Caco-2 (cell line): ENCODE measurements around the gene GP5. TPM values are rescaled to one million over a fixed set of nuclear protein-coding genes. Genes with fewer than 3 reads are reported as not detected.

Experiments
- BruUV-seq: library from RNA; stranded (reverse); fragments of 400-500 nt; replicated peaks from 2 replicates; lab custom pipeline; 2021; lab: Mats Ljungman, UMichigan
- CTCF ChIA-PET: fragments of 300-600 bp; sonication (Branson Sonifier 250); formaldehyde crosslinking; loops from one replicate; lab custom pipeline; 2022; ENCODE audit warnings: antibody characterized with exemption; lab: Charles Lee
- POLR2A ChIA-PET: fragments of 300-600 bp; sonication (Branson Sonifier 250); formaldehyde crosslinking; loops from one replicate; lab custom pipeline; 2022; ENCODE audit warnings: antibody characterized with exemption; lab: Charles Lee
- DNase-seq, 2 experiments: peaks; one replicate each; pipeline versions ENCODE4 v3.0.0 to v3.0.0-alpha.2; 2020 to 2022
- H3K27me3 ChIP-seq: replicated peaks from 2 replicates; pipeline ENCODE4 v1.6.0; 2011; ENCODE audit warnings: low read length; ENCODE audit not compliant: control insufficient read depth, insufficient read depth
- H3K36me3 ChIP-seq: 2 replicates; pipeline ENCODE4 v1.5.1; 2011; ENCODE audit warnings: low read length; ENCODE audit not compliant: control insufficient read depth, insufficient read depth
- H3K4me1 ChIP-seq: fragments of 250-450 bp; sonication (Bioruptor Pico); 2 replicates; pipeline ENCODE4 v1.5.1; 2020; ENCODE audit warnings: mild to moderate bottlenecking
- H3K4me3 ChIP-seq: 2 replicates; pipeline ENCODE4 v1.5.1; 2011; ENCODE audit warnings: low read depth, mild to moderate bottlenecking, control low read depth, low read length
- H3K9me3 ChIP-seq: fragments of 250-450 bp; sonication (Bioruptor Pico); 2 replicates; pipeline ENCODE4 v1.5.1; 2020; ENCODE audit warnings: mild to moderate bottlenecking, moderate library complexity
- H3K27ac Mint-ChIP-seq: one replicate; pipeline ENCODE4 v1.8.0; 2022; ENCODE audit warnings: mixed read lengths; ENCODE audit not compliant: unreplicated experiment
- H3K27me3 Mint-ChIP-seq: one replicate; pipeline ENCODE4 v1.8.0; 2022; ENCODE audit warnings: mixed read lengths; ENCODE audit not compliant: insufficient read depth, unreplicated experiment
- H3K36me3 Mint-ChIP-seq: one replicate; pipeline ENCODE4 v1.8.0; 2022; ENCODE audit warnings: mild to moderate bottlenecking, mixed read lengths; ENCODE audit not compliant: insufficient read depth, unreplicated experiment
- H3K4me1 Mint-ChIP-seq: one replicate; pipeline ENCODE4 v1.8.0; 2022; ENCODE audit warnings: low read depth, mixed read lengths; ENCODE audit not compliant: unreplicated experiment
- H3K4me3 Mint-ChIP-seq: one replicate; pipeline ENCODE4 v1.8.0; 2022; ENCODE audit warnings: mild to moderate bottlenecking, moderate library complexity, mixed read lengths; ENCODE audit not compliant: unreplicated experiment
- H3K9me3 Mint-ChIP-seq: one replicate; pipeline ENCODE4 v1.8.0; 2022; ENCODE audit warnings: mixed read lengths; ENCODE audit not compliant: unreplicated experiment
- intact Hi-C: fragments of 100-400 bp; cut with micrococcal nuclease; formaldehyde crosslinking; loops from one replicate; pipeline ENCODE4 v1.10.0; 2022; ENCODE audit not compliant: unreplicated experiment
- total RNA-seq: library from RNA; stranded (reverse); gene quantifications from 2 replicates; pipeline ENCODE4 v1.2.3, GENCODE V29; 2022
- TF ChIP-seq, protein P1 (sequence below), 2 experiments: fragments of 200-600 bp in 1 of 2; IDR thresholded peaks; 1 replicate in 1 of 2; 2 replicates in 1 of 2; pipeline versions ENCODE4 v1.5.1 to v1.8.0; 2011 to 2022; ENCODE audit warnings: antibody characterized with exemption in 1 of 2, control low read depth in 1 of 2, inconsistent platforms in 1 of 2, low read depth in 1 of 2, low read length in 1 of 2, mild to moderate bottlenecking in 1 of 2, moderate library complexity in 1 of 2; ENCODE audit not compliant: insufficient read depth in 1 of 2, severe bottlenecking in 1 of 2, unreplicated experiment in 1 of 2

The GP5 gene
- total RNA-seq, 1 experiment from 2014 or later, result 0.25 TPM

DNA sequence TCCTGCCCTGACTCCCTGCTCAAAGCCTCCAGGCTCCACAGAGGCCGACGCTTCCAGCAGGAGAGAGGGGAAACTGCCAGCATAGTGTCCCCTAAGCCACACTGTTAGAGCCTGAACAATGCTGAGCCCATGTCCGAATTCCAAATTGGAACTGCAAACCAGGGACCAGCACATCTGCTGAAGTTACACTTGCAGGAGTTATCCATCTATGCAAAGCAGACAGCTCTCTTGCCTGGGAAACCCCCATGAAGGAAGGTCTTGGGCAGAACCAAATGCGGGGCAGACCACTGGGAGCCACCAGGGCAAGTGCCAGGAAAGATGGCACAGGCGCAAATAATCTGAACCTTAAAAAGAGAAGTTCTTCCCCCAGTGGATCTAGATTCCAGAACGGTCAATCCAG lies 30.1 kb downstream of the GP5 start:
- CTCF ChIA-PET, result interaction anchor here (1.1 kb wide), 1 partner anchor 38 kb away, joined by 5 read pairs; no protein-coding TSS in a partner anchor
- Histone ChIP-seq H3K27me3 (no peaks in the 10 kb centered on the region), H3K4me1 (peaks cover 8% of the 10 kb centered on the region; the same call in 1 of the 2 replicates), H3K36me3 (no peaks in the 10 kb centered on the region), H3K9me3 (no peaks in the 10 kb centered on the region), H3K4me3 (no peak overlapping the region)
- Mint-ChIP-seq H3K9me3 (no peaks in the 10 kb centered on the region), H3K4me1 (peaks cover 8% of the 10 kb centered on the region), H3K27ac (no peak overlapping the region), H3K36me3 (no peaks in the 10 kb centered on the region), H3K27me3 (no peaks in the 10 kb centered on the region), H3K4me3 (no peak overlapping the region)
- intact Hi-C loops, result loop anchor here (5.0 kb wide), 1 partner anchor 33 kb away; no protein-coding TSS in a partner anchor
- TF ChIP-seq, protein P1, sequence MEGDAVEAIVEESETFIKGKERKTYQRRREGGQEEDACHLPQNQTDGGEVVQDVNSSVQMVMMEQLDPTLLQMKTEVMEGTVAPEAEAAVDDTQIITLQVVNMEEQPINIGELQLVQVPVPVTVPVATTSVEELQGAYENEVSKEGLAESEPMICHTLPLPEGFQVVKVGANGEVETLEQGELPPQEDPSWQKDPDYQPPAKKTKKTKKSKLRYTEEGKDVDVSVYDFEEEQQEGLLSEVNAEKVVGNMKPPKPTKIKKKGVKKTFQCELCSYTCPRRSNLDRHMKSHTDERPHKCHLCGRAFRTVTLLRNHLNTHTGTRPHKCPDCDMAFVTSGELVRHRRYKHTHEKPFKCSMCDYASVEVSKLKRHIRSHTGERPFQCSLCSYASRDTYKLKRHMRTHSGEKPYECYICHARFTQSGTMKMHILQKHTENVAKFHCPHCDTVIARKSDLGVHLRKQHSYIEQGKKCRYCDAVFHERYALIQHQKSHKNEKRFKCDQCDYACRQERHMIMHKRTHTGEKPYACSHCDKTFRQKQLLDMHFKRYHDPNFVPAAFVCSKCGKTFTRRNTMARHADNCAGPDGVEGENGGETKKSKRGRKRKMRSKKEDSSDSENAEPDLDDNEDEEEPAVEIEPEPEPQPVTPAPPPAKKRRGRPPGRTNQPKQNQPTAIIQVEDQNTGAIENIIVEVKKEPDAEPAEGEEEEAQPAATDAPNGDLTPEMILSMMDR (IDR thresholded peaks at IDR 0.05; ENCODE audit: insufficient read depth in 1 of 2, low read depth in 1 of 2, low read length in 1 of 2, severe bottlenecking in 1 of 2, unreplicated experiment in 1 of 2), result no peak
- no TSS peak for BruUV-seq
- POLR2A ChIA-PET, result no interaction called here
- no peak for DNase-seq

DNA sequence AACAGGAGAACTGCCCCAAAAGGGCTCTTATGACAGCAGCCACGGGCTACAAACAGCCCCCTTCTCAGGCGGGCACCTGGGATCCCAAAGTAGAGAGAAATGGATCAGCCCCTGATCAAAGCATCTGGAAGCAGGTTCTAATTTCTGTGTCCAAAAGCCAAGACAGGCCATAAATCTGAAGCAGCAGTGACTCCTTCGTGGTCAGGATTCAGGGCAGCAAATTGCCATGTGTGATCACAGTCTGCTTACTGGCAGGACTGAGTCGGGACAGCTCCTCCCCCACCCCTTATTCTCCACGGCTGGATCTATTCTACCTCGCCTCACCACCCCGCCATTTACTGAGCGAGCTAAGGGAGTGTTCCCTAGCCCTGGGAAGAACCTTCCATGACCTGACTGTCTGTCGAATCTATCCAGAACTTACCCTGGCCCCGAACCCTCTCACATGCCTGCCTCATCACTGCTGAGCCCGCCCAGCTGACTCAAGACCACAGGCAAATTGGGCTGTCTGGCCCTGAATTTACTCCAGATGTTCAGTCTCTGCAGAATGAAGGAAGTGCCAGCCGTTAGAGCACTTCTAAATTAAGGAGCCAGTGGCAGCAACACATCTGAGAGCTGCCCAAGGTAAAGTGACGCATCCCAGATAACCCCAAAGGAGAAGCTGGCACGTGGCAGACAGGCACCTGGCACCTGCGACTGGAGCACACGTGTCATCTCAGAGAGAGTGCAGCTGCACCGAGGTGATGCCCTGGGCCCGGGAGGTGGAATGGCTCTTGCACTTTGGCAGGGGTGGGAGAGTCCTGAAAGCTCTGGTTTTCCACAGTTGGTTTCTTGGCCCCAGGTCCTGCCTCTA lies 30.8 kb downstream of the GP5 start:
- intact Hi-C loops, result loop anchor here (5.0 kb wide), 1 partner anchor 34 kb away; no protein-coding TSS in a partner anchor
- no peak overlapping the region for H3K27ac Mint-ChIP-seq
- no peaks in the 10 kb centered on the region for H3K36me3 Mint-ChIP-seq
- Histone ChIP-seq H3K36me3 (no peaks in the 10 kb centered on the region), H3K27me3 (no peaks in the 10 kb centered on the region), H3K4me1 (peaks cover 8% of the 10 kb centered on the region; the same call in 1 of the 2 replicates), H3K4me3 (no peak overlapping the region), H3K9me3 (no peaks in the 10 kb centered on the region)
- TF ChIP-seq, protein P1 (IDR thresholded peaks at IDR 0.05; ENCODE audit: insufficient read depth in 1 of 2, low read depth in 1 of 2, low read length in 1 of 2, severe bottlenecking in 1 of 2, unreplicated experiment in 1 of 2), result no peak
- no peak for DNase-seq
- ChIA-PET POLR2A (no interaction called here), CTCF (interaction anchor here (1.1 kb wide), 1 partner anchor 11 kb away, joined by 5 read pairs; no protein-coding TSS in a partner anchor)
- no peaks in the 10 kb centered on the region for H3K9me3 Mint-ChIP-seq
- peaks cover 8% of the 10 kb centered on the region for H3K4me1 Mint-ChIP-seq
- BruUV-seq, result no TSS peak
- no peaks in the 10 kb centered on the region for H3K27me3 Mint-ChIP-seq
- no peak overlapping the region for H3K4me3 Mint-ChIP-seq

DNA sequence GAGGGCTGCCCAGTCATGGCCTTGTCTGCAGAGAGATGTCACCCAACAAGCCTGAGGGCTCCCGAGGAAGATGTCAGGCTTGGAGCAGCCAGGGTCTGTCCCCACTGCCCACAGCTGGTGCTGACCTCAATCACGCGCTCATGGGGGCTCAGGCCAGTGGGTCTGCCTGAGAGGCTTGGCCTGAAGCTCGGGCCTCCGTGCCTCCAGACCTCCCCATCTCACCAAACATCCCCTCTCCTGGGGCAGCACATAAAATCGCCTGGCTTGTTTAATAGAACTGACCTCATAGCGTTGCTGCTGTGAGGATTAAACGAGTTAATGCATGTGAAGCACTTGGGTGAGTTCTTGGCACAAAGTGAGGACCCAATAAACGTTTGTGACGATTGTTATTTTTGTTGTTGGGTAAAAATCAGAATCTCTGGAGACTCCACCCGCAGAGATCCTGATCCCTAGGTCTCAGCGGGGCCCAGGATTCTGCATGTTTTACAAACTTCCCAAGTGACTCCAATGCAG lies 33.0 kb downstream of the GP5 start:
- Mint-ChIP-seq H3K4me1 (peaks cover 8% of the 10 kb centered on the region), H3K4me3 (no peak overlapping the region), H3K36me3 (no peaks in the 10 kb centered on the region), H3K27ac (no peak overlapping the region), H3K9me3 (no peaks in the 10 kb centered on the region), H3K27me3 (no peaks in the 10 kb centered on the region)
- ChIA-PET POLR2A (no interaction called here), CTCF (no interaction called here)
- H3K27me3 ChIP-seq, result no peaks in the 10 kb centered on the region
- no peaks in the 10 kb centered on the region for H3K9me3 ChIP-seq
- TF ChIP-seq, protein P1 (IDR thresholded peaks at IDR 0.05; ENCODE audit: insufficient read depth in 1 of 2, low read depth in 1 of 2, low read length in 1 of 2, severe bottlenecking in 1 of 2, unreplicated experiment in 1 of 2), result no peak
- DNase-seq, result no peak
- H3K36me3 ChIP-seq, result no peaks in the 10 kb centered on the region
- BruUV-seq, result no TSS peak
- no peak overlapping the region for H3K4me3 ChIP-seq
- intact Hi-C loops, result loop anchor here (5.0 kb wide), 1 partner anchor 36 kb away; no protein-coding TSS in a partner anchor
- peaks cover 8% of the 10 kb centered on the region; the same call in 1 of the 2 replicates for H3K4me1 ChIP-seq
